GM23338 (cell line): ENCODE results near the gene ETFA. TPM values are rescaled to one million over a fixed set of nuclear protein-coding genes. Genes with fewer than 3 reads are reported as not detected.

Source experiments
- EZH2 ChIP-seq: fragments of 200-600 bp; sonication (generic); IDR thresholded peaks from one replicate; pipeline ENCODE4 v1.8.0; 2017; ENCODE audit warnings: antibody characterized with exemption, mild to moderate bottlenecking, low read depth; ENCODE audit not compliant: unreplicated experiment
- ZNF331 ChIP-seq: fragments of 250-450 bp; sonication (Bioruptor Pico); IDR thresholded peaks from 2 replicates; pipeline ENCODE4 v1.5.0; 2020; ENCODE audit warnings: low read depth, mild to moderate bottlenecking, moderate library complexity
- polyA plus RNA-seq: library from polyadenylated mRNA; unstranded; fragments of >200 nt; fragmentation: Nextera tagmentation; extraction: Ambion mirVana; gene quantifications from 2 replicates; pipeline ENCODE4 v1.2.1, GENCODE V29; 2016
- total RNA-seq: library from RNA; depleted of rRNA; stranded (reverse); fragments of >200 nt; shearing (Covaris generic); gene quantifications from 2 replicates; pipeline ENCODE4 v1.2.3, GENCODE V29; 2014
- TF ChIP-seq, protein P1 (sequence below): IDR thresholded peaks from one replicate; pipeline ENCODE4 v1.6.1; 2018; ENCODE audit warnings: antibody characterized with exemption; ENCODE audit not compliant: unreplicated experiment
- TF ChIP-seq, protein P2 (sequence below): fragments of 250-450 bp; sonication (Bioruptor Pico); IDR thresholded peaks from 2 replicates; pipeline ENCODE4 v1.5.0; 2020; ENCODE audit warnings: mild to moderate bottlenecking, moderate library complexity

ETFA gene
- total and polyA plus RNA-seq, 2 experiments from 2014 or later: 52.9 to 69.1 TPM

DNA sequence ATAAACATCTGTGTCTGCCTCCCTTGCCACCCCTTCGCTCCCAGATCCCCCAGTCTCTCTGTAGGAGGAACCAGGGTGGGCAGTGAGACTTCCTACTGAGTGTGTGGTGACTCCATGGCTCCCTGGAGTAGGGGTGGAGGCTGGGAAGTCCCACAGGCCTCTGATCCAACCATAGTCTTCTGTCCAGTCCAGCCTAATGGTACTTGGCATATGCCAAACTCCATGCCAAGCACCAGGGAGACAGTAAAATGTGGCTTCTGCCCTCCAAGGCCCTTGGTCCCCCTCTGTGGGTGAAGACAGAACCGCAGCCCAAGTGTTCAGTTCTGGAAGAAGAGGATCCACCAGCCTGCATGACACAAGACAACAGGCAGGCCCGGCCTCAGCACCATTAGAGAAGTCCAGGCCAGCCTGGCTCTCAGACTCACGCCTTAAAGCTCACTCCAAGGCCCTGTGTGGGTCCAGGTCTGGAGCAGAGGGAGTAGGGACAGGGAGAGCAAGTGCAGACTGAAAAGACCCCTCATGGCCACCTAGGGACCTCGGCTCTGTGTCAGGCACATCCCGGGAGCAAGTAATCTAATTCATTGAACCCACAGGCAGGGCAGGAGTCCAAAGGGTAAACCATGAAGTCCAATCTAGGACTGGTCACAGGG is 112.7 kb downstream of the ETFA start (continued):
- TF ChIP-seq, protein P1, sequence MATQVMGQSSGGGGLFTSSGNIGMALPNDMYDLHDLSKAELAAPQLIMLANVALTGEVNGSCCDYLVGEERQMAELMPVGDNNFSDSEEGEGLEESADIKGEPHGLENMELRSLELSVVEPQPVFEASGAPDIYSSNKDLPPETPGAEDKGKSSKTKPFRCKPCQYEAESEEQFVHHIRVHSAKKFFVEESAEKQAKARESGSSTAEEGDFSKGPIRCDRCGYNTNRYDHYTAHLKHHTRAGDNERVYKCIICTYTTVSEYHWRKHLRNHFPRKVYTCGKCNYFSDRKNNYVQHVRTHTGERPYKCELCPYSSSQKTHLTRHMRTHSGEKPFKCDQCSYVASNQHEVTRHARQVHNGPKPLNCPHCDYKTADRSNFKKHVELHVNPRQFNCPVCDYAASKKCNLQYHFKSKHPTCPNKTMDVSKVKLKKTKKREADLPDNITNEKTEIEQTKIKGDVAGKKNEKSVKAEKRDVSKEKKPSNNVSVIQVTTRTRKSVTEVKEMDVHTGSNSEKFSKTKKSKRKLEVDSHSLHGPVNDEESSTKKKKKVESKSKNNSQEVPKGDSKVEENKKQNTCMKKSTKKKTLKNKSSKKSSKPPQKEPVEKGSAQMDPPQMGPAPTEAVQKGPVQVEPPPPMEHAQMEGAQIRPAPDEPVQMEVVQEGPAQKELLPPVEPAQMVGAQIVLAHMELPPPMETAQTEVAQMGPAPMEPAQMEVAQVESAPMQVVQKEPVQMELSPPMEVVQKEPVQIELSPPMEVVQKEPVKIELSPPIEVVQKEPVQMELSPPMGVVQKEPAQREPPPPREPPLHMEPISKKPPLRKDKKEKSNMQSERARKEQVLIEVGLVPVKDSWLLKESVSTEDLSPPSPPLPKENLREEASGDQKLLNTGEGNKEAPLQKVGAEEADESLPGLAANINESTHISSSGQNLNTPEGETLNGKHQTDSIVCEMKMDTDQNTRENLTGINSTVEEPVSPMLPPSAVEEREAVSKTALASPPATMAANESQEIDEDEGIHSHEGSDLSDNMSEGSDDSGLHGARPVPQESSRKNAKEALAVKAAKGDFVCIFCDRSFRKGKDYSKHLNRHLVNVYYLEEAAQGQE: no peak
- TF ChIP-seq EZH2: no peak
- TF ChIP-seq, protein P2, sequence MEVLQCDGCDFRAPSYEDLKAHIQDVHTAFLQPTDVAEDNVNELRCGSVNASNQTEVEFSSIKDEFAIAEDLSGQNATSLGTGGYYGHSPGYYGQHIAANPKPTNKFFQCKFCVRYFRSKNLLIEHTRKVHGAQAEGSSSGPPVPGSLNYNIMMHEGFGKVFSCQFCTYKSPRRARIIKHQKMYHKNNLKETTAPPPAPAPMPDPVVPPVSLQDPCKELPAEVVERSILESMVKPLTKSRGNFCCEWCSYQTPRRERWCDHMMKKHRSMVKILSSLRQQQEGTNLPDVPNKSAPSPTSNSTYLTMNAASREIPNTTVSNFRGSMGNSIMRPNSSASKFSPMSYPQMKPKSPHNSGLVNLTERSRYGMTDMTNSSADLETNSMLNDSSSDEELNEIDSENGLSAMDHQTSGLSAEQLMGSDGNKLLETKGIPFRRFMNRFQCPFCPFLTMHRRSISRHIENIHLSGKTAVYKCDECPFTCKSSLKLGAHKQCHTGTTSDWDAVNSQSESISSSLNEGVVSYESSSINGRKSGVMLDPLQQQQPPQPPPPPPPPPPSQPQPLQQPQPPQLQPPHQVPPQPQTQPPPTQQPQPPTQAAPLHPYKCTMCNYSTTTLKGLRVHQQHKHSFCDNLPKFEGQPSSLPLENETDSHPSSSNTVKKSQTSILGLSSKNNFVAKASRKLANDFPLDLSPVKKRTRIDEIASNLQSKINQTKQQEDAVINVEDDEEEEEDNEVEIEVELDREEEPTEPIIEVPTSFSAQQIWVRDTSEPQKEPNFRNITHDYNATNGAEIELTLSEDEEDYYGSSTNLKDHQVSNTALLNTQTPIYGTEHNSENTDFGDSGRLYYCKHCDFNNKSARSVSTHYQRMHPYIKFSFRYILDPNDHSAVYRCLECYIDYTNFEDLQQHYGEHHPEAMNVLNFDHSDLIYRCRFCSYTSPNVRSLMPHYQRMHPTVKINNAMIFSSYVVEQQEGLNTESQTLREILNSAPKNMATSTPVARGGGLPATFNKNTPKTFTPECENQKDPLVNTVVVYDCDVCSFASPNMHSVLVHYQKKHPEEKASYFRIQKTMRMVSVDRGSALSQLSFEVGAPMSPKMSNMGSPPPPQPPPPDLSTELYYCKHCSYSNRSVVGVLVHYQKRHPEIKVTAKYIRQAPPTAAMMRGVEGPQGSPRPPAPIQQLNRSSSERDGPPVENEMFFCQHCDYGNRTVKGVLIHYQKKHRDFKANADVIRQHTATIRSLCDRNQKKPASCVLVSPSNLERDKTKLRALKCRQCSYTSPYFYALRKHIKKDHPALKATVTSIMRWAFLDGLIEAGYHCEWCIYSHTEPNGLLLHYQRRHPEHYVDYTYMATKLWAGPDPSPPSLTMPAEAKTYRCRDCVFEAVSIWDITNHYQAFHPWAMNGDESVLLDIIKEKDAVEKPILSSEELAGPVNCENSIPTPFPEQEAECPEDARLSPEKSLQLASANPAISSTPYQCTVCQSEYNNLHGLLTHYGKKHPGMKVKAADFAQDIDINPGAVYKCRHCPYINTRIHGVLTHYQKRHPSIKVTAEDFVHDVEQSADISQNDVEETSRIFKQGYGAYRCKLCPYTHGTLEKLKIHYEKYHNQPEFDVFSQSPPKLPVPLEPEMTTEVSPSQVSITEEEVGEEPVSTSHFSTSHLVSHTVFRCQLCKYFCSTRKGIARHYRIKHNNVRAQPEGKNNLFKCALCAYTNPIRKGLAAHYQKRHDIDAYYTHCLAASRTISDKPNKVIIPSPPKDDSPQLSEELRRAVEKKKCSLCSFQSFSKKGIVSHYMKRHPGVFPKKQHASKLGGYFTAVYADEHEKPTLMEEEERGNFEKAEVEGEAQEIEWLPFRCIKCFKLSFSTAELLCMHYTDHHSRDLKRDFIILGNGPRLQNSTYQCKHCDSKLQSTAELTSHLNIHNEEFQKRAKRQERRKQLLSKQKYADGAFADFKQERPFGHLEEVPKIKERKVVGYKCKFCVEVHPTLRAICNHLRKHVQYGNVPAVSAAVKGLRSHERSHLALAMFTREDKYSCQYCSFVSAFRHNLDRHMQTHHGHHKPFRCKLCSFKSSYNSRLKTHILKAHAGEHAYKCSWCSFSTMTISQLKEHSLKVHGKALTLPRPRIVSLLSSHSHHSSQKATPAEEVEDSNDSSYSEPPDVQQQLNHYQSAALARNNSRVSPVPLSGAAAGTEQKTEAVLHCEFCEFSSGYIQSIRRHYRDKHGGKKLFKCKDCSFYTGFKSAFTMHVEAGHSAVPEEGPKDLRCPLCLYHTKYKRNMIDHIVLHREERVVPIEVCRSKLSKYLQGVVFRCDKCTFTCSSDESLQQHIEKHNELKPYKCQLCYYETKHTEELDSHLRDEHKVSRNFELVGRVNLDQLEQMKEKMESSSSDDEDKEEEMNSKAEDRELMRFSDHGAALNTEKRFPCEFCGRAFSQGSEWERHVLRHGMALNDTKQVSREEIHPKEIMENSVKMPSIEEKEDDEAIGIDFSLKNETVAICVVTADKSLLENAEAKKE (CRISPR knock-in tag): no peak
- no peak for TF ChIP-seq ZNF331 (CRISPR knock-in tag)
